WTC11 (cell line): ENCODE results near the gene CHAT. TPM values are rescaled to one million over a fixed set of nuclear protein-coding genes. Genes with fewer than 3 reads are reported as not detected.

Source experiments
- ATAC-seq: fragments of 200-7000 bp; cut with Tn5 transposase; 2 replicates; pipeline ENCODE4 v1.10.0; 2021; ENCODE audit warnings: mild to moderate bottlenecking, moderate library complexity
- CTCF ChIA-PET: fragments of 300-600 bp; sonication (Branson Sonifier 250); formaldehyde crosslinking; loops from one replicate; lab custom pipeline; 2021; ENCODE audit warnings: antibody characterized with exemption; lab: Charles Lee
- POLR2A ChIA-PET: fragments of 350-600 bp; sonication (Branson Sonifier 250); formaldehyde crosslinking; loops from one replicate; lab custom pipeline; 2021; ENCODE audit warnings: antibody characterized with exemption; lab: Charles Lee
- DNase-seq: peaks from one replicate; pipeline ENCODE4 v3.0.0; 2021; ENCODE audit warnings: low spot score
- H3K27ac Mint-ChIP-seq: 2 replicates; pipeline ENCODE4 v1.8.0; 2021; ENCODE audit warnings: mixed read lengths
- H3K27me3 Mint-ChIP-seq: 2 replicates; pipeline ENCODE4 v1.8.0; 2021; ENCODE audit warnings: low read depth, mild to moderate bottlenecking, moderate library complexity, mixed read lengths
- H3K36me3 Mint-ChIP-seq: 2 replicates; pipeline ENCODE4 v1.8.0; 2021; ENCODE audit warnings: mixed read lengths
- H3K4me1 Mint-ChIP-seq: 2 replicates; pipeline ENCODE4 v1.8.0; 2022; ENCODE audit warnings: mixed read lengths
- H3K4me3 Mint-ChIP-seq: 2 replicates; pipeline ENCODE4 v1.8.0; 2021; ENCODE audit warnings: mild to moderate bottlenecking, moderate library complexity, mixed read lengths
- H3K9me3 Mint-ChIP-seq: 2 replicates; pipeline ENCODE4 v1.8.0; 2021; ENCODE audit warnings: mixed read lengths
- CTCF ChIP-seq: fragments of 200-600 bp; IDR thresholded peaks from 2 replicates; pipeline ENCODE4 v1.8.0; 2022; ENCODE audit warnings: antibody characterized with exemption
- E2F1 ChIP-seq: sonication (generic); formaldehyde crosslinking; IDR thresholded peaks from 2 replicates; pipeline ENCODE4 v1.8.0; 2022; ENCODE audit warnings: mild to moderate bottlenecking, missing genetic modification reagents
- ERG ChIP-seq: fragments of 250-450 bp; sonication (Bioruptor Pico); IDR thresholded peaks from 2 replicates; pipeline ENCODE4 v1.8.0; 2021; ENCODE audit warnings: mild to moderate bottlenecking
- ESRRA ChIP-seq: sonication (generic); formaldehyde crosslinking; IDR thresholded peaks from 2 replicates; pipeline ENCODE4 v1.8.1; 2022; ENCODE audit warnings: mild to moderate bottlenecking, missing genetic modification reagents, borderline replicate concordance
- FOXJ3 ChIP-seq: sonication (generic); formaldehyde crosslinking; IDR thresholded peaks from 2 replicates; pipeline ENCODE4 v1.9.0; 2021; ENCODE audit warnings: missing genetic modification reagents, mild to moderate bottlenecking, borderline replicate concordance
- IRF2 ChIP-seq: sonication (generic); formaldehyde crosslinking; IDR thresholded peaks from 2 replicates; pipeline ENCODE4 v1.8.0; 2022; ENCODE audit warnings: low read depth, missing genetic modification reagents, borderline replicate concordance
- MXD4 ChIP-seq: fragments of 250-450 bp; sonication (Bioruptor Pico); IDR thresholded peaks from 2 replicates; pipeline ENCODE4 v1.8.0; 2021; ENCODE audit warnings: mild to moderate bottlenecking, moderate library complexity, borderline replicate concordance
- NFE2L1 ChIP-seq: sonication (generic); formaldehyde crosslinking; IDR thresholded peaks from 2 replicates; pipeline ENCODE4 v1.8.1; 2023; ENCODE audit warnings: missing genetic modification reagents
- PRRX2 ChIP-seq: fragments of 250-450 bp; sonication (Bioruptor Pico); IDR thresholded peaks from 2 replicates; pipeline ENCODE4 v1.8.0; 2021; ENCODE audit warnings: mild to moderate bottlenecking
- TP53 ChIP-seq: sonication (generic); formaldehyde crosslinking; IDR thresholded peaks from 2 replicates; pipeline ENCODE4 v1.8.1; 2023; ENCODE audit warnings: mild to moderate bottlenecking, missing genetic modification reagents
- ZBTB21 ChIP-seq: sonication (generic); formaldehyde crosslinking; IDR thresholded peaks from 2 replicates; pipeline ENCODE4 v1.8.1; 2023; ENCODE audit warnings: mild to moderate bottlenecking, missing genetic modification reagents, borderline replicate concordance
- ZNF281 ChIP-seq: sonication (generic); formaldehyde crosslinking; IDR thresholded peaks from 2 replicates; pipeline ENCODE4 v1.8.0; 2023; ENCODE audit warnings: mild to moderate bottlenecking, missing genetic modification reagents
- ZNF423 ChIP-seq: fragments of 250-450 bp; sonication (Bioruptor Pico); IDR thresholded peaks from 2 replicates; pipeline ENCODE4 v2.1.2; 2022; ENCODE audit warnings: mild to moderate bottlenecking, moderate library complexity
- total RNA-seq: library from RNA; stranded (reverse); gene quantifications from 3 replicates; pipeline ENCODE4 v1.2.3, GENCODE V29; 2021
- TF ChIP-seq, protein P1 (sequence below): sonication (generic); formaldehyde crosslinking; IDR thresholded peaks from 2 replicates; pipeline ENCODE4 v1.8.0; 2023; ENCODE audit warnings: missing genetic modification reagents
- TF ChIP-seq, protein P2 (sequence below): sonication (generic); formaldehyde crosslinking; IDR thresholded peaks from 2 replicates; pipeline ENCODE4 v1.8.1; 2022; ENCODE audit warnings: low read depth, missing genetic modification reagents, borderline replicate concordance
- TF ChIP-seq, protein P3 (sequence below): sonication (generic); formaldehyde crosslinking; IDR thresholded peaks from 2 replicates; pipeline ENCODE4 v1.8.0; 2022; ENCODE audit warnings: missing genetic modification reagents
- TF ChIP-seq, protein P4 (sequence below): sonication (generic); formaldehyde crosslinking; IDR thresholded peaks from 2 replicates; pipeline ENCODE4 v1.8.0; 2022; ENCODE audit warnings: mild to moderate bottlenecking, missing genetic modification reagents
- TF ChIP-seq, protein P5 (sequence below): sonication (generic); formaldehyde crosslinking; IDR thresholded peaks from 2 replicates; pipeline ENCODE4 v1.8.1; 2023; ENCODE audit warnings: mild to moderate bottlenecking, missing genetic modification reagents, borderline replicate concordance

The CHAT gene
- total RNA-seq, 1 experiment from 2014 or later = not detected

- TF ChIP-seq, protein P1, sequence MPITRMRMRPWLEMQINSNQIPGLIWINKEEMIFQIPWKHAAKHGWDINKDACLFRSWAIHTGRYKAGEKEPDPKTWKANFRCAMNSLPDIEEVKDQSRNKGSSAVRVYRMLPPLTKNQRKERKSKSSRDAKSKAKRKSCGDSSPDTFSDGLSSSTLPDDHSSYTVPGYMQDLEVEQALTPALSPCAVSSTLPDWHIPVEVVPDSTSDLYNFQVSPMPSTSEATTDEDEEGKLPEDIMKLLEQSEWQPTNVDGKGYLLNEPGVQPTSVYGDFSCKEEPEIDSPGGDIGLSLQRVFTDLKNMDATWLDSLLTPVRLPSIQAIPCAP (CRISPR knock-in tag) = no peak
- no peak for TF ChIP-seq IRF2 (CRISPR knock-in tag)
- no peak for TF ChIP-seq ZNF281
- no peak for TF ChIP-seq CTCF
- TF ChIP-seq, protein P2, sequence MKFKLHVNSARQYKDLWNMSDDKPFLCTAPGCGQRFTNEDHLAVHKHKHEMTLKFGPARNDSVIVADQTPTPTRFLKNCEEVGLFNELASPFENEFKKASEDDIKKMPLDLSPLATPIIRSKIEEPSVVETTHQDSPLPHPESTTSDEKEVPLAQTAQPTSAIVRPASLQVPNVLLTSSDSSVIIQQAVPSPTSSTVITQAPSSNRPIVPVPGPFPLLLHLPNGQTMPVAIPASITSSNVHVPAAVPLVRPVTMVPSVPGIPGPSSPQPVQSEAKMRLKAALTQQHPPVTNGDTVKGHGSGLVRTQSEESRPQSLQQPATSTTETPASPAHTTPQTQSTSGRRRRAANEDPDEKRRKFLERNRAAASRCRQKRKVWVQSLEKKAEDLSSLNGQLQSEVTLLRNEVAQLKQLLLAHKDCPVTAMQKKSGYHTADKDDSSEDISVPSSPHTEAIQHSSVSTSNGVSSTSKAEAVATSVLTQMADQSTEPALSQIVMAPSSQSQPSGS = no peak
- no peak for TF ChIP-seq ZBTB21
- no peak for TF ChIP-seq MXD4 (CRISPR knock-in tag)
- no peak for TF ChIP-seq PRRX2 (CRISPR knock-in tag)
Observed at GRCh38 chr10:49644035-49644646, 30.3 kb downstream of the CHAT start (continued).

- Mint-ChIP-seq H3K27ac (no peak overlapping the region), H3K9me3 (no peaks in the 10 kb centered on the region), H3K4me3 (no peak overlapping the region), H3K4me1 (peaks cover 14% of the 10 kb centered on the region), H3K27me3 (peaks cover 18% of the 10 kb centered on the region), H3K36me3 (no peaks in the 10 kb centered on the region)
- ATAC-seq (no peak), DNase-seq (peak; percentile 1)
- POLR2A ChIA-PET = no interaction called here
- CTCF ChIA-PET = interaction anchor here (1.0 to 1.4 kb wide), 3 partner anchors 9 to 52 kb away, joined by 3 to 6 read pairs (median 3); no protein-coding TSS in a partner anchor
- no peak for TF ChIP-seq TP53 (CRISPR knock-in tag)
- TF ChIP-seq FOXJ3 (CRISPR knock-in tag) = no peak
- TF ChIP-seq, protein P3, sequence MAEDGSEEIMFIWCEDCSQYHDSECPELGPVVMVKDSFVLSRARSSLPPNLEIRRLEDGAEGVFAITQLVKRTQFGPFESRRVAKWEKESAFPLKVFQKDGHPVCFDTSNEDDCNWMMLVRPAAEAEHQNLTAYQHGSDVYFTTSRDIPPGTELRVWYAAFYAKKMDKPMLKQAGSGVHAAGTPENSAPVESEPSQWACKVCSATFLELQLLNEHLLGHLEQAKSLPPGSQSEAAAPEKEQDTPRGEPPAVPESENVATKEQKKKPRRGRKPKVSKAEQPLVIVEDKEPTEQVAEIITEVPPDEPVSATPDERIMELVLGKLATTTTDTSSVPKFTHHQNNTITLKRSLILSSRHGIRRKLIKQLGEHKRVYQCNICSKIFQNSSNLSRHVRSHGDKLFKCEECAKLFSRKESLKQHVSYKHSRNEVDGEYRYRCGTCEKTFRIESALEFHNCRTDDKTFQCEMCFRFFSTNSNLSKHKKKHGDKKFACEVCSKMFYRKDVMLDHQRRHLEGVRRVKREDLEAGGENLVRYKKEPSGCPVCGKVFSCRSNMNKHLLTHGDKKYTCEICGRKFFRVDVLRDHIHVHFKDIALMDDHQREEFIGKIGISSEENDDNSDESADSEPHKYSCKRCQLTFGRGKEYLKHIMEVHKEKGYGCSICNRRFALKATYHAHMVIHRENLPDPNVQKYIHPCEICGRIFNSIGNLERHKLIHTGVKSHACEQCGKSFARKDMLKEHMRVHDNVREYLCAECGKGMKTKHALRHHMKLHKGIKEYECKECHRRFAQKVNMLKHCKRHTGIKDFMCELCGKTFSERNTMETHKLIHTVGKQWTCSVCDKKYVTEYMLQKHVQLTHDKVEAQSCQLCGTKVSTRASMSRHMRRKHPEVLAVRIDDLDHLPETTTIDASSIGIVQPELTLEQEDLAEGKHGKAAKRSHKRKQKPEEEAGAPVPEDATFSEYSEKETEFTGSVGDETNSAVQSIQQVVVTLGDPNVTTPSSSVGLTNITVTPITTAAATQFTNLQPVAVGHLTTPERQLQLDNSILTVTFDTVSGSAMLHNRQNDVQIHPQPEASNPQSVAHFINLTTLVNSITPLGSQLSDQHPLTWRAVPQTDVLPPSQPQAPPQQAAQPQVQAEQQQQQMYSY (CRISPR knock-in tag) = no peak
- TF ChIP-seq, protein P4, sequence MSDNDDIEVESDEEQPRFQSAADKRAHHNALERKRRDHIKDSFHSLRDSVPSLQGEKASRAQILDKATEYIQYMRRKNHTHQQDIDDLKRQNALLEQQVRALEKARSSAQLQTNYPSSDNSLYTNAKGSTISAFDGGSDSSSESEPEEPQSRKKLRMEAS (CRISPR knock-in tag) = no peak
- TF ChIP-seq ERG (CRISPR knock-in tag) = no peak
- TF ChIP-seq ZNF423 = no peak
- no peak for TF ChIP-seq E2F1 (CRISPR knock-in tag)
- TF ChIP-seq NFE2L1 (CRISPR knock-in tag) = no peak
- TF ChIP-seq ESRRA (CRISPR knock-in tag) = no peak
- TF ChIP-seq, protein P5, sequence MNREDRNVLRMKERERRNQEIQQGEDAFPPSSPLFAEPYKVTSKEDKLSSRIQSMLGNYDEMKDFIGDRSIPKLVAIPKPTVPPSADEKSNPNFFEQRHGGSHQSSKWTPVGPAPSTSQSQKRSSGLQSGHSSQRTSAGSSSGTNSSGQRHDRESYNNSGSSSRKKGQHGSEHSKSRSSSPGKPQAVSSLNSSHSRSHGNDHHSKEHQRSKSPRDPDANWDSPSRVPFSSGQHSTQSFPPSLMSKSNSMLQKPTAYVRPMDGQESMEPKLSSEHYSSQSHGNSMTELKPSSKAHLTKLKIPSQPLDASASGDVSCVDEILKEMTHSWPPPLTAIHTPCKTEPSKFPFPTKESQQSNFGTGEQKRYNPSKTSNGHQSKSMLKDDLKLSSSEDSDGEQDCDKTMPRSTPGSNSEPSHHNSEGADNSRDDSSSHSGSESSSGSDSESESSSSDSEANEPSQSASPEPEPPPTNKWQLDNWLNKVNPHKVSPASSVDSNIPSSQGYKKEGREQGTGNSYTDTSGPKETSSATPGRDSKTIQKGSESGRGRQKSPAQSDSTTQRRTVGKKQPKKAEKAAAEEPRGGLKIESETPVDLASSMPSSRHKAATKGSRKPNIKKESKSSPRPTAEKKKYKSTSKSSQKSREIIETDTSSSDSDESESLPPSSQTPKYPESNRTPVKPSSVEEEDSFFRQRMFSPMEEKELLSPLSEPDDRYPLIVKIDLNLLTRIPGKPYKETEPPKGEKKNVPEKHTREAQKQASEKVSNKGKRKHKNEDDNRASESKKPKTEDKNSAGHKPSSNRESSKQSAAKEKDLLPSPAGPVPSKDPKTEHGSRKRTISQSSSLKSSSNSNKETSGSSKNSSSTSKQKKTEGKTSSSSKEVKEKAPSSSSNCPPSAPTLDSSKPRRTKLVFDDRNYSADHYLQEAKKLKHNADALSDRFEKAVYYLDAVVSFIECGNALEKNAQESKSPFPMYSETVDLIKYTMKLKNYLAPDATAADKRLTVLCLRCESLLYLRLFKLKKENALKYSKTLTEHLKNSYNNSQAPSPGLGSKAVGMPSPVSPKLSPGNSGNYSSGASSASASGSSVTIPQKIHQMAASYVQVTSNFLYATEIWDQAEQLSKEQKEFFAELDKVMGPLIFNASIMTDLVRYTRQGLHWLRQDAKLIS (CRISPR knock-in tag) = no peak
Observed at GRCh38 chr10:49645417-49645816, 31.6 kb downstream of the CHAT start.
